Measurements from ENCODE around the gene KCNH5. TPM values are rescaled to one million over a fixed set of nuclear protein-coding genes. Genes with fewer than 3 reads are reported as not detected.

KCNH5 gene
- not detected in 2 replicates for total RNA-seq

GRCh38 chr14:63045234-63045611, at the start of gene KCNH5:
Gene KCNH5 (minus strand): TSS chr14:63045458. CDS start chr14:63045186, 272 bp downstream.
- no peak for DNase-seq (ENCODE audit: extremely low read depth, low read depth, low spot score)

GRCh38 chr14:63091394-63091996, 46.2 kb upstream of the KCNH5 start:
- no peak for DNase-seq (ENCODE audit: extremely low read depth, low read depth, low spot score)

GRCh38 chr14:63088865-63089264, 43.6 kb upstream of the KCNH5 start:
- no peak for DNase-seq (ENCODE audit: extremely low read depth, low read depth, low spot score)

- DNase-seq (ENCODE audit: extremely low read depth, low read depth, low spot score): no peak
Observed at GRCh38 chr14:63078569-63078968, 33.3 kb upstream of the KCNH5 start.

GRCh38 chr14:63076488-63076887, 31.2 kb upstream of the KCNH5 start:
- DNase-seq (ENCODE audit: extremely low read depth, low read depth, low spot score): no peak

- no peak for DNase-seq (ENCODE audit: extremely low read depth, low read depth, low spot score)
Observed at GRCh38 chr14:63055631-63056030, 10.4 kb upstream of the KCNH5 start.

- DNase-seq (ENCODE audit: extremely low read depth, low read depth, low spot score): no peak
Observed at GRCh38 chr14:63051992-63052391, 6.7 kb upstream of the KCNH5 start.

- no peak for DNase-seq (ENCODE audit: extremely low read depth, low read depth, low spot score)
Observed at GRCh38 chr14:63051301-63051700, 6.0 kb upstream of the KCNH5 start.

GRCh38 chr14:63050694-63051093, 5.4 kb upstream of the KCNH5 start:
- no peak for DNase-seq (ENCODE audit: extremely low read depth, low read depth, low spot score)

GRCh38 chr14:63046339-63047268, 1.3 kb upstream of the KCNH5 start:
- DNase-seq (ENCODE audit: extremely low read depth, low read depth, low spot score): no peak

- no peak for DNase-seq (ENCODE audit: extremely low read depth, low read depth, low spot score)
Observed at GRCh38 chr14:63045612-63046320, 508 bp upstream of the KCNH5 start.

GRCh38 chr14:63039866-63040265, 5.4 kb downstream of the KCNH5 start:
- peak; percentile 22 for DNase-seq (ENCODE audit: extremely low read depth, low read depth, low spot score)

GRCh38 chr14:63032641-63033040, 12.6 kb downstream of the KCNH5 start:
- DNase-seq (ENCODE audit: extremely low read depth, low read depth, low spot score): no peak

GRCh38 chr14:63032076-63032475, 13.2 kb downstream of the KCNH5 start:
- no peak for DNase-seq (ENCODE audit: extremely low read depth, low read depth, low spot score)

GRCh38 chr14:63030113-63030512, 15.1 kb downstream of the KCNH5 start:
- no peak for DNase-seq (ENCODE audit: extremely low read depth, low read depth, low spot score)

GRCh38 chr14:63027719-63028118, 17.5 kb downstream of the KCNH5 start:
- no peak for DNase-seq (ENCODE audit: extremely low read depth, low read depth, low spot score)

GRCh38 chr14:63026491-63026890, 18.8 kb downstream of the KCNH5 start:
- DNase-seq (ENCODE audit: extremely low read depth, low read depth, low spot score): no peak

GRCh38 chr14:63014621-63015020, 30.6 kb downstream of the KCNH5 start:
- no peak for DNase-seq (ENCODE audit: extremely low read depth, low read depth, low spot score)

- no peak for DNase-seq (ENCODE audit: extremely low read depth, low read depth, low spot score)
Observed at GRCh38 chr14:63012171-63012570, 33.1 kb downstream of the KCNH5 start.

- DNase-seq (ENCODE audit: extremely low read depth, low read depth, low spot score): no peak
Observed at GRCh38 chr14:63011623-63012022, 33.6 kb downstream of the KCNH5 start.

- no peak for DNase-seq (ENCODE audit: extremely low read depth, low read depth, low spot score)
Observed at GRCh38 chr14:63009495-63009894, 35.8 kb downstream of the KCNH5 start.

GRCh38 chr14:63006531-63006930, 38.7 kb downstream of the KCNH5 start:
- no peak for DNase-seq (ENCODE audit: extremely low read depth, low read depth, low spot score)
